D341Med (cell line): Measurements from ENCODE around the gene ZSWIM2.
"Not testable (repeated sequence)": the region's sequence is repeated elsewhere in the genome, so short reads cannot be mapped to it uniquely, and the experiment has no call there.

Source experiments
- DNase-seq: peaks from one replicate; pipeline ENCODE4 v3.0.0; 2012; ENCODE audit warnings: low spot score

The ZSWIM2 gene

GRCh38 chr2:186842373-186842772, 6.6 kb downstream of the ZSWIM2 start:
- DNase-seq = no peak

DNA sequence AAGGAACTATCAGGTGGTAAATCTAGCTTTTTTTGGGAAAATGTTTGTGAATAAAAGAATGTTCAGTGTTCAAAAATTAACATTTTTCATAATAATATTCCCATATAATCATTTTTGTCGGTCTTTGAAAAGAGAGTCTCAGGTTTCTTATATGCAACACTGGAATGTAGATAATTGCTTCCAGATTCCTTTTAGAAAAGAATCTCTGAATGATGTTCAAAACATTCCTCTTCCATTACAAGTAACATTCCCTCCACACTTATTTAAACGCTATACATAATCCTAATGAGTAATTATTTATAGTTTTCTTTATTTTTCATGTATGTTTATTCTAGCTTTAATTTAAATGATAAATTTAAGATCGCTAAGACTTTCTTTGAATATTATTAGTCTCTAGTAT, 7.0 kb downstream of the ZSWIM2 start:
- DNase-seq = no peak

- DNase-seq = no peak
Measured at GRCh38 chr2:186835628-186836027, 13.3 kb downstream of the ZSWIM2 start.

DNA sequence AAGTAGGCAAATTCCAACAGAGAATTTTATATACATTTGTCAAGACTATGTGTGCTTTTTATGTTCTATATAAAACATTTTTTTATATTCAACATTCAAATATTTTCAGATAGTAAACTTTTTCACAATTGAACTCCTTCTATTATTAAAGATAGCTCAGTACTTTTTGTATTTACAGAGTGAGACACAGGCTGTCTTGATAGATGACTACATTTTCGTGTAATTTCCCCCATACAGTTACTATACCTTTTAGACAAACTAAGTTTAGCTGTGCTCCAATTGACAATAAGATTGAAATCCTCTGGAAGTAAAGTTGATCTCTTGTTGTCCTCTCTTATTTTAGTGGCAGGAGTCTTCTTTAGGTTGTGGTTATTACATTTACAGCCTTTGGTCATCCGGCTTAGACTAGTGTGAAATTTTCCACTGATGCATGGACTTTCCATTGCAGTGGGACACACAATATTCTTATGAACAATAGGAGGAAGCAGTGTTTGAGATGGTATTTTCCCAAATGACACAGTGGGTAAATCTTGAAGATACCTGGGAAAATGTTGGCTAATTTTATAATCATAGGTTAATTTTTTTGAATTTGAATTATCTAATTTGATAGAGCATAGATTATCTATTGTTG, 21.0 kb downstream of the ZSWIM2 start:
- DNase-seq = no peak

DNA sequence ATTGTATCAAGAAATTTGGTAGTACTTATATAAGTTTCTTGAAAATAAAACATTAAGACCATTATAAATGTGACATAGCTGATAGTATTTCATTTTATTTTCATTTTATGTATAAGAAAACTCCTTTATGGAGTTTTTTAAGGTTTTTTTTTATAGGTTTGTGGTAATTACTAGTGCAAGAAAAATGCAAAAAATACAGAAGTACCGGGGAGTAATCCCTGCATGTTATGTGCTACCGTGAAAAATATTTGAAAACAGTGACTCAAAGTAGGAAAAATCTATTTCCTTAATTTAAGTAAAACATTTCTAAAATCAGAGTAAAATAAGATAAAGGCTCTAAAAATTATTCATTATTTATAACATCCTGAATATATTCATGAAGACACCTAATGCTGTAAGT, 21.6 kb downstream of the ZSWIM2 start:
- no peak for DNase-seq

GRCh38 chr2:186822323-186822722, 26.6 kb downstream of the ZSWIM2 start:
- DNase-seq = no peak

- no peak for DNase-seq
Measured at GRCh38 chr2:186820303-186820702, 28.7 kb downstream of the ZSWIM2 start.

DNA sequence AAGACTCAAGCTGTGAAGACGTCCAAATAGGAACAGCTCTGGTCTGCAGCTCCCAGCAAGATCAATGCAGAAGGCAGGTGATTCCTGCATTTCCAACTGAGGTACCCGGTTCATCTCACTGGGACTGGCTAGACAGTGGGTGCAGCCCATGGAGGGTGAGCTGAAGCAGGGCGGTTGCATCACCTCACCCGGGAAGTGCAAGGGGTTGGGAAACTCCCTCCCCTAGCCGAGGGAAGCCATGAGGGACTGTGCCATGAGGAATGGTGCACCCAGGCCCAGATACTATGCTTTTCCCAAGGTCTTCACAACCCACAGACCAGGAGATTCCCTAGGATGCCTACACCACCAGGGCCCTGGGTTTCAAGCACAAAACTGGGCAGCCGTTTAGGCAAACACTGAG, 37.2 kb downstream of the ZSWIM2 start:
- DNase-seq = not testable (repeated sequence)

- DNase-seq = no peak
Measured at GRCh38 chr2:186806591-186806990, 42.4 kb downstream of the ZSWIM2 start.

GRCh38 chr2:186798604-186799003, 50.4 kb downstream of the ZSWIM2 start:
- not testable (repeated sequence) for DNase-seq

DNA sequence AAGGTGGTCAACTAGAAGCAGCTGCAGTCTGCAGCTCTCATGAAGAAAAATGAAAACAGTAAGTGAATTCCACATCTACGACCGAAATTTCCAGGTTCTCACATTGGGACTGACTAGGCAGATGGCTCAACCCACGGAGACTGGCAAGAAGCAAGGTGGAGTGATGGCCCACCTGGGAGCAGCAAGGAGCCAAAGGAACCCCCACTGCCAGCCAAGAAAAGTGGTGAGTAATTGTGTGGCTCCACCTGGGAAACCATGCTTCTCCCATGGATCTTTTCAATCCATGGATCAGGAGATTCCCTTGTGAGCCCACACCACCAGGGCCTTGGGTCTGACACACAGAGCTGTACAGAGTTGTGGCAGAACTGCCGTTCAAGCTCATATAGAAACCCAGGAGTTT, 64.0 kb downstream of the ZSWIM2 start:
- no peak for DNase-seq

DNA sequence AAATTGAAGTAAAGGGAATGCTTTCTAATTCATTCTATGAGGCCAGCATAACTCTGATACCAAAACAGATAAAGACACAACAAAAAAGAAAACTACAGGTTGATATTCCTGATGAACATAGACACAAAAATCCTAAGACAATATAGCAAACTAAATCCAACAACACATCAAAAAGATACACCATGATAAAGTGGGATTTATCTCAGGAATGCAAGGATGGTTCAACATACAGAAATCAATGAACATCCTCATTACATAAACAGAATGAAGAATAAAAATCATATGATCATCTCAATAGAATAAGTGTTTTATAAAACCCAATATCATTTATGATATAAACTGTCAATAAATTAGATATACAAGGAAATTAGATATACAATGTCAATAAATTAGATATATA, 65.7 kb downstream of the ZSWIM2 start:
- DNase-seq = no peak

GRCh38 chr2:186780701-186781316, 68.2 kb downstream of the ZSWIM2 start:
- DNase-seq = peak; percentile 50
